Liver (tissue), 9 donors: Measurements from ENCODE around the gene CEP85L. TPM values are rescaled to one million over a fixed set of nuclear protein-coding genes. Genes with fewer than 3 reads are reported as not detected.

Source experiments
- DNase-seq: peaks from one replicate; pipeline ENCODE4 v3.0.0-alpha.2; 2017; ENCODE audit warnings: low spot score
- H3K27ac ChIP-seq, 2 donors: one replicate each; pipeline ENCODE4 v1.7.0; 2013; ENCODE audit warnings: inconsistent platforms in 2 of 2, low read length in 2 of 2, control low read depth in 1 of 2, low read depth in 1 of 2, mild to moderate bottlenecking in 1 of 2
- H3K27me3 ChIP-seq, 4 donors: one replicate each; pipeline versions ENCODE4 v1.6.1 to v1.7.0; 2013; ENCODE audit warnings: low read length in 3 of 4, inconsistent platforms in 1 of 4, mild to moderate bottlenecking in 1 of 4, moderate library complexity in 1 of 4; ENCODE audit not compliant: control insufficient read depth in 4 of 4, insufficient read depth in 4 of 4
- H3K36me3 ChIP-seq, 4 donors: one replicate each; pipeline versions ENCODE4 v1.6.1 to v1.7.0; 2013; ENCODE audit warnings: low read length in 3 of 4, mild to moderate bottlenecking in 3 of 4, low read depth in 1 of 4, moderate library complexity in 1 of 4; ENCODE audit not compliant: control insufficient read depth in 4 of 4, insufficient read depth in 3 of 4
- H3K4me1 ChIP-seq, 4 donors: one replicate each; pipeline versions ENCODE4 v1.6.1 to v1.7.0; 2013; ENCODE audit warnings: low read length in 3 of 4, mild to moderate bottlenecking in 3 of 4, moderate library complexity in 1 of 4; ENCODE audit not compliant: control insufficient read depth in 4 of 4, insufficient read depth in 4 of 4
- H3K4me3 ChIP-seq, 3 donors: one replicate each; pipeline versions ENCODE4 v1.6.1 to v1.7.0; 2013; ENCODE audit warnings: low read length in 3 of 3, control low read depth in 1 of 3, low read depth in 1 of 3, mild to moderate bottlenecking in 1 of 3
- H3K9ac ChIP-seq, 2 donors: one replicate each; pipeline ENCODE4 v1.7.0; 2013; ENCODE audit warnings: low read length in 2 of 2, mild to moderate bottlenecking in 2 of 2, moderate library complexity in 2 of 2, control low read depth in 1 of 2, low read depth in 1 of 2
- H3K9me3 ChIP-seq, 4 donors: one replicate each; pipeline versions ENCODE4 v1.6.1 to v1.7.0; 2013; ENCODE audit warnings: low read length in 3 of 4; ENCODE audit not compliant: control insufficient read depth in 4 of 4
- ATF3 ChIP-seq: IDR thresholded peaks from 2 replicates; pipeline ENCODE4 v1.6.1; 2016; ENCODE audit warnings: antibody characterized with exemption
- FOXA1 ChIP-seq: IDR thresholded peaks from 2 replicates; pipeline ENCODE4 v1.6.1; 2016; ENCODE audit warnings: antibody characterized with exemption
- FOXA2 ChIP-seq: IDR thresholded peaks from 2 replicates; pipeline ENCODE4 v1.6.1; 2016; ENCODE audit warnings: antibody characterized with exemption
- GABPA ChIP-seq, 2 donors: IDR thresholded peaks in 1 of 2; conservative IDR thresholded peaks in 1 of 2; 2 replicates each; pipeline ENCODE4 v1.6.1; 2016; ENCODE audit warnings: antibody characterized with exemption in 2 of 2, mild to moderate bottlenecking in 1 of 2, moderate library complexity in 1 of 2
- HNF4A ChIP-seq, 2 donors: conservative IDR thresholded peaks; 2 replicates each; pipeline ENCODE4 v1.6.1; 2016; ENCODE audit warnings: antibody characterized with exemption in 2 of 2, mild to moderate bottlenecking in 2 of 2
- HNF4G ChIP-seq: IDR thresholded peaks from 2 replicates; pipeline ENCODE4 v1.6.1; 2016; ENCODE audit warnings: antibody characterized with exemption
- NR2F2 ChIP-seq: IDR thresholded peaks from 2 replicates; pipeline ENCODE4 v1.6.1; 2016; ENCODE audit warnings: antibody characterized with exemption
- RAD21 ChIP-seq, 2 donors: IDR thresholded peaks; 2 replicates each; pipeline ENCODE4 v1.6.1; 2016; ENCODE audit warnings: antibody characterized with exemption in 2 of 2, mild to moderate bottlenecking in 2 of 2
- RXRA ChIP-seq, 2 donors: IDR thresholded peaks; 2 replicates each; pipeline ENCODE4 v1.6.1; 2017 to 2018; ENCODE audit warnings: antibody characterized with exemption in 2 of 2, mild to moderate bottlenecking in 1 of 2
- SP1 ChIP-seq: IDR thresholded peaks from 2 replicates; pipeline ENCODE4 v1.6.1; 2018; ENCODE audit warnings: antibody characterized with exemption, mild to moderate bottlenecking
- TAF1 ChIP-seq: conservative IDR thresholded peaks from 2 replicates; pipeline ENCODE4 v1.6.1; 2016; ENCODE audit warnings: antibody characterized with exemption, mild to moderate bottlenecking
- YY1 ChIP-seq: IDR thresholded peaks from 2 replicates; pipeline ENCODE4 v1.6.1; 2016; ENCODE audit warnings: antibody characterized with exemption, mild to moderate bottlenecking
- WGBS: extraction: QIAGEN DNeasy Blood & Tissue Kit; methylation state at CpG from one replicate; pipeline ENCODE4 v1.1.7; 2013; 5-methylcytosine and 5-hydroxymethylcytosine counted together
- polyA plus RNA-seq, 2 donors: library from polyadenylated mRNA; stranded (reverse) in 1 of 2; unstranded in 1 of 2; fragments of 200-250 nt in 1 of 2; fragments of >200 nt in 1 of 2; fragmentation: Nextera tagmentation in 1 of 2; extraction: Ambion mirVana in 1 of 2; gene quantifications; one replicate each; pipeline versions ENCODE4 v1.2.1 to v1.2.3, GENCODE V29; 2013 to 2015
- total RNA-seq, 2 donors: library from RNA; depleted of rRNA; stranded (reverse); fragments of >200 nt; gene quantifications; one replicate each; pipeline ENCODE4 v1.2.3, GENCODE V29; 2014
- TF ChIP-seq, protein P1 (sequence below): IDR thresholded peaks from 2 replicates; pipeline ENCODE4 v1.6.1; 2016; ENCODE audit warnings: antibody characterized with exemption
- TF ChIP-seq, protein P2 (sequence below): IDR thresholded peaks from 2 replicates; pipeline ENCODE4 v1.6.1; 2016; ENCODE audit warnings: antibody characterized with exemption
- TF ChIP-seq, protein P3 (sequence below): IDR thresholded peaks from 2 replicates; pipeline ENCODE4 v1.6.1; 2016; ENCODE audit warnings: antibody characterized with exemption, mild to moderate bottlenecking
- donor health status: healthy.
- donor health status: healthy.
- donor health status: healthy.
- donor health status: healthy.
- donor health status: healthy.

Gene CEP85L
- total and polyA plus RNA-seq, 4 donors, result 0.40 to 6.4 (median 2.3) TPM

- H3K4me3 ChIP-seq, result no peak overlapping the region
- H3K9ac ChIP-seq, result no peak overlapping the region
- no peak overlapping the region for H3K27ac ChIP-seq
- no peak for DNase-seq
- H3K9me3 ChIP-seq, result peaks cover 0 to 5% (median 2%) of the 10 kb centered on the region in 4 donors
- no peak for TF ChIP-seq SP1
- TF ChIP-seq, protein P1, sequence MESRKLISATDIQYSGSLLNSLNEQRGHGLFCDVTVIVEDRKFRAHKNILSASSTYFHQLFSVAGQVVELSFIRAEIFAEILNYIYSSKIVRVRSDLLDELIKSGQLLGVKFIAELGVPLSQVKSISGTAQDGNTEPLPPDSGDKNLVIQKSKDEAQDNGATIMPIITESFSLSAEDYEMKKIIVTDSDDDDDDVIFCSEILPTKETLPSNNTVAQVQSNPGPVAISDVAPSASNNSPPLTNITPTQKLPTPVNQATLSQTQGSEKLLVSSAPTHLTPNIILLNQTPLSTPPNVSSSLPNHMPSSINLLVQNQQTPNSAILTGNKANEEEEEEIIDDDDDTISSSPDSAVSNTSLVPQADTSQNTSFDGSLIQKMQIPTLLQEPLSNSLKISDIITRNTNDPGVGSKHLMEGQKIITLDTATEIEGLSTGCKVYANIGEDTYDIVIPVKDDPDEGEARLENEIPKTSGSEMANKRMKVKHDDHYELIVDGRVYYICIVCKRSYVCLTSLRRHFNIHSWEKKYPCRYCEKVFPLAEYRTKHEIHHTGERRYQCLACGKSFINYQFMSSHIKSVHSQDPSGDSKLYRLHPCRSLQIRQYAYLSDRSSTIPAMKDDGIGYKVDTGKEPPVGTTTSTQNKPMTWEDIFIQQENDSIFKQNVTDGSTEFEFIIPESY, result no peak
- TF ChIP-seq TAF1, result no peak
- no peak for TF ChIP-seq NR2F2
- TF ChIP-seq, protein P2, sequence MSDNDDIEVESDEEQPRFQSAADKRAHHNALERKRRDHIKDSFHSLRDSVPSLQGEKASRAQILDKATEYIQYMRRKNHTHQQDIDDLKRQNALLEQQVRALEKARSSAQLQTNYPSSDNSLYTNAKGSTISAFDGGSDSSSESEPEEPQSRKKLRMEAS, result no peak
- no peak for TF ChIP-seq FOXA2
- no peak for TF ChIP-seq RXRA (IDR thresholded peaks at IDR 0.05)
- no peak for TF ChIP-seq HNF4A (conservative IDR thresholded peaks at IDR 0.05)
- TF ChIP-seq HNF4G, result no peak
- TF ChIP-seq RAD21 (IDR thresholded peaks at IDR 0.05), result no peak
- no peak for TF ChIP-seq GABPA (IDR thresholded peaks at IDR 0.05 in 1 of 2, conservative IDR thresholded peaks at IDR 0.05 in 1 of 2)
- no peak for TF ChIP-seq YY1
- TF ChIP-seq ATF3, result no peak
- H3K27me3 ChIP-seq, result no peaks in the 10 kb centered on the region
- peaks cover 0 to 12% (median 4%) of the 10 kb centered on the region in 4 donors for H3K36me3 ChIP-seq
- H3K4me1 ChIP-seq, result no peaks in the 10 kb centered on the region
Observed at GRCh38 chr6:118488631-118489030, 162.8 kb downstream of the CEP85L start.

DNA sequence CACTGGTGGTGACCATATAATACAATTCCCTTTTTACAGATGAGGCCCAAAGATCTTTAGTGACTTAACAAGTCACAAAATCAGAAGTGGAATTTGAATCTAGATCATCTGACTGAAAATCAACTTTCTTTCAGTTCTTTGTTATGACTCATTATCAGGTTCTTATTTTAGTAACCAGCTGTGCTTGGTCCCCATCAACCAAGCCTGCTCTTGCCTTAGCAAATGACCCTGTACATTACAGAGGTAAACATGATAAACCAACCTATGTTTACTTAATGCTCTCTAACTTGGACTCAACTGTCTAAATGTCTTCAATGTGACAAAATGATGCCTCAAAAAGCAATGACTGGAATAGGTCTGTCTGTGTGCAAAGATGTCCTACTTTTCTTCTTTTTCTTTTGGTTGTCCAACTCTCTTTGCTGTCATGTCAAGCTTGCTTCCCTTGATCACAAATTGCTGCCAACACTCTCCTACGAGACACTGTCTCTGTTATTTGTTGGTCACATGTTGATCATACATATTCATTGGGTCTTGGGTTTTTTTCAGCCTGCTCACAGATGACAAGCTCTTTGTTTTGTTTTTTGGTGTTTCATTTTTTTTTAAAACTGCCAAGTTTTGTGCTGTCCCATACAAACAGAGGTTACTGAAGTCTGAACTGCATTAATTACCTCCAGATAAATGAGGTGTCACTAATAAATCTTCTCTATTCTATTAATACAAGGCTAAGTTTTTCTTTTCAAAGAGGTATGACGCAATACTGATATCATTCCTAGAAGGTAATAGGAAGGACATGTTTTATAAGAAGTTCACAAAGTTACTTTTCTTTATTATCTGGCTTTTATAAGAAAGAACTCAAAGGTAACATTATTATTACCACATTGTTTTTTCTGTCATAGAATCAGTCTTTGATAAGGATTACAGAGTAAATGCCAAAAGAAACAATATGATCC is 165.5 kb downstream of the CEP85L start:
- no peak overlapping the region for H3K27ac ChIP-seq
- 88% methylated on average over 2 of the region's 2 CpGs for WGBS
- no peak overlapping the region for H3K9ac ChIP-seq
- H3K4me3 ChIP-seq, result no peak overlapping the region
- no peaks in the 10 kb centered on the region for H3K4me1 ChIP-seq
- H3K27me3 ChIP-seq, result no peaks in the 10 kb centered on the region
- H3K9me3 ChIP-seq, result peaks cover 0 to 5% (median 2%) of the 10 kb centered on the region in 4 donors
- TF ChIP-seq, protein P1, result no peak
- no peak for DNase-seq
- peaks cover 0 to 12% (median 4%) of the 10 kb centered on the region in 4 donors for H3K36me3 ChIP-seq

DNA sequence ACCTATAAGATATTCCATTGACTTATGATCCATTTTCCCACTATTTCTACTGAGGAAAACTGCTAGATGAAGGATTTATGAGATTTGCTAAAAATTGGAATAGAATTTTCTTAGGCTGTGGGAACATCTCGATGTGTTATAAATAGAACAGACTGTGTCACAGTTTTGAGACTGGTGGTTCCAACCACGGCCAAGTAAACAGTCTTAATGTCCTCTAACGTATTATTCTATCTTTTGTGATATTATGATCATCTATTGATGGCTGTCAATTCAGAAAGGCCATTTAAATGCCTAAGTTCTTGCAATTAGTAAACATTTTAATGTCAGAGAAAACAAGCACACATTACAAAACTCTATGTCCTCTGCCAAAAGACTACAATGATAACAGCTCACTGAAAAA is 174.8 kb downstream of the CEP85L start:
- H3K36me3 ChIP-seq, result no peaks in the 10 kb centered on the region
- WGBS, result 78% methylated on average over 3 of the region's 3 CpGs
- H3K27ac ChIP-seq, result no peak overlapping the region
- no peaks in the 10 kb centered on the region for H3K9me3 ChIP-seq
- no peak overlapping the region for H3K4me3 ChIP-seq
- H3K9ac ChIP-seq, result no peak overlapping the region
- no peak for DNase-seq
- no peaks in the 10 kb centered on the region for H3K4me1 ChIP-seq
- no peaks in the 10 kb centered on the region for H3K27me3 ChIP-seq
- TF ChIP-seq RAD21 (IDR thresholded peaks at IDR 0.05) (no peak), HNF4A (conservative IDR thresholded peaks at IDR 0.05) (no peak), NR2F2 (no peak), SP1 (no peak), GABPA (IDR thresholded peaks at IDR 0.05 in 1 of 2, conservative IDR thresholded peaks at IDR 0.05 in 1 of 2) (no peak), RXRA (IDR thresholded peaks at IDR 0.05) (no peak), FOXA2 (no peak), FOXA1 (no peak)
- TF ChIP-seq, protein P1, result no peak
- TF ChIP-seq, protein P2, result no peak
- TF ChIP-seq, protein P3, sequence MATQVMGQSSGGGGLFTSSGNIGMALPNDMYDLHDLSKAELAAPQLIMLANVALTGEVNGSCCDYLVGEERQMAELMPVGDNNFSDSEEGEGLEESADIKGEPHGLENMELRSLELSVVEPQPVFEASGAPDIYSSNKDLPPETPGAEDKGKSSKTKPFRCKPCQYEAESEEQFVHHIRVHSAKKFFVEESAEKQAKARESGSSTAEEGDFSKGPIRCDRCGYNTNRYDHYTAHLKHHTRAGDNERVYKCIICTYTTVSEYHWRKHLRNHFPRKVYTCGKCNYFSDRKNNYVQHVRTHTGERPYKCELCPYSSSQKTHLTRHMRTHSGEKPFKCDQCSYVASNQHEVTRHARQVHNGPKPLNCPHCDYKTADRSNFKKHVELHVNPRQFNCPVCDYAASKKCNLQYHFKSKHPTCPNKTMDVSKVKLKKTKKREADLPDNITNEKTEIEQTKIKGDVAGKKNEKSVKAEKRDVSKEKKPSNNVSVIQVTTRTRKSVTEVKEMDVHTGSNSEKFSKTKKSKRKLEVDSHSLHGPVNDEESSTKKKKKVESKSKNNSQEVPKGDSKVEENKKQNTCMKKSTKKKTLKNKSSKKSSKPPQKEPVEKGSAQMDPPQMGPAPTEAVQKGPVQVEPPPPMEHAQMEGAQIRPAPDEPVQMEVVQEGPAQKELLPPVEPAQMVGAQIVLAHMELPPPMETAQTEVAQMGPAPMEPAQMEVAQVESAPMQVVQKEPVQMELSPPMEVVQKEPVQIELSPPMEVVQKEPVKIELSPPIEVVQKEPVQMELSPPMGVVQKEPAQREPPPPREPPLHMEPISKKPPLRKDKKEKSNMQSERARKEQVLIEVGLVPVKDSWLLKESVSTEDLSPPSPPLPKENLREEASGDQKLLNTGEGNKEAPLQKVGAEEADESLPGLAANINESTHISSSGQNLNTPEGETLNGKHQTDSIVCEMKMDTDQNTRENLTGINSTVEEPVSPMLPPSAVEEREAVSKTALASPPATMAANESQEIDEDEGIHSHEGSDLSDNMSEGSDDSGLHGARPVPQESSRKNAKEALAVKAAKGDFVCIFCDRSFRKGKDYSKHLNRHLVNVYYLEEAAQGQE, result no peak
